Spleen (tissue), 11 donors: Measurements from ENCODE around the gene MAPK13. TPM values are rescaled to one million over a fixed set of nuclear protein-coding genes. Genes with fewer than 3 reads are reported as not detected.
A peak's percentile ranks its signal among the peaks of the same experiment; 100 is the strongest.

Source experiments
- DNase-seq: peaks from one replicate; pipeline ENCODE4 v3.0.0-alpha.2; 2020
- H3K27ac ChIP-seq, 8 donors: fragments of 200-600 bp; sonication (generic) in 7 of 8; 1 replicate in 4 of 8; 2 replicates in 4 of 8; pipeline versions ENCODE4 v1.5.0 to v1.8.0; 2016 to 2021; ENCODE audit warnings: inconsistent platforms in 4 of 8, mild to moderate bottlenecking in 4 of 8, moderate library complexity in 1 of 8
- H3K27me3 ChIP-seq, 7 donors: fragments of 200-600 bp; sonication (generic) in 6 of 7; replicated peaks in 1 of 7; 1 replicate in 4 of 7; 2 replicates in 3 of 7; pipeline versions ENCODE4 v1.5.0 to v1.8.0; 2016 to 2021; ENCODE audit warnings: inconsistent platforms in 3 of 7, mild to moderate bottlenecking in 1 of 7
- H3K36me3 ChIP-seq, 6 donors: fragments of 200-600 bp; sonication (generic) in 5 of 6; 1 replicate in 4 of 6; 2 replicates in 2 of 6; pipeline versions ENCODE4 v1.5.0 to v1.8.0; 2016 to 2021; ENCODE audit warnings: inconsistent platforms in 2 of 6
- H3K4me1 ChIP-seq, 6 donors: fragments of 200-600 bp; sonication (generic) in 5 of 6; 1 replicate in 3 of 6; 2 replicates in 3 of 6; pipeline versions ENCODE4 v1.5.0 to v1.8.0; 2016 to 2021; ENCODE audit warnings: inconsistent platforms in 3 of 6
- H3K4me3 ChIP-seq, 8 donors: fragments of 200-600 bp; sonication (generic) in 7 of 8; 1 replicate in 4 of 8; 2 replicates in 4 of 8; pipeline versions ENCODE4 v1.5.0 to v1.8.0; 2016 to 2021; ENCODE audit warnings: inconsistent platforms in 4 of 8, mild to moderate bottlenecking in 4 of 8, moderate library complexity in 2 of 8
- H3K9me3 ChIP-seq, 8 donors: fragments of 200-600 bp; sonication (generic) in 7 of 8; 1 replicate in 4 of 8; 2 replicates in 4 of 8; pipeline versions ENCODE4 v1.5.0 to v1.8.0; 2016 to 2021; ENCODE audit warnings: inconsistent platforms in 4 of 8
- CTCF ChIP-seq, 11 experiments: fragments of 200-600 bp in 7 of 11; fragments of 450-650 bp in 4 of 11; sonication (generic) in 4 of 11; IDR thresholded peaks in 8 of 11; conservative IDR thresholded peaks in 3 of 11; 1 replicate in 7 of 11; 2 replicates in 4 of 11; pipeline versions ENCODE4 v1.4.0 to v1.8.0; 2016 to 2021; ENCODE audit warnings: antibody characterized with exemption in 11 of 11, inconsistent platforms in 4 of 11, mild to moderate bottlenecking in 1 of 11
- POLR2A ChIP-seq, 3 donors: fragments of 450-650 bp; IDR thresholded peaks; one replicate each; pipeline ENCODE4 v1.5.1; 2017; ENCODE audit warnings: antibody characterized with exemption in 3 of 3, mild to moderate bottlenecking in 1 of 3
- POLR2AphosphoS5 ChIP-seq, 3 donors: sonication (generic); formaldehyde crosslinking; IDR thresholded peaks; one replicate each; pipeline ENCODE4 v1.5.1; 2017; ENCODE audit warnings: antibody characterized with exemption in 3 of 3
- WGBS, 5 donors: extraction: QIAGEN DNeasy Blood & Tissue Kit in 3 of 5; methylation state at CpG; one replicate each; pipeline versions ENCODE4 v1.1.5 to v1.1.7; 2013 to 2018; 5-methylcytosine and 5-hydroxymethylcytosine counted together
- intact Hi-C: fragments of 100-400 bp; cut with DNase I; formaldehyde crosslinking; loops from one replicate; pipeline ENCODE4 v1.15.0; 2023; ENCODE audit warnings: low total_unique reads
- polyA plus RNA-seq, 3 donors: library from polyadenylated mRNA; stranded (reverse); fragments of 200-250 nt; gene quantifications; one replicate each; pipeline ENCODE4 v1.2.1, GENCODE V29; 2013
- total RNA-seq, 7 donors: library from RNA; depleted of rRNA in 3 of 7; stranded (reverse); fragments of >200 nt in 3 of 7; fragmentation: NEBNext Ultra II Directional in 4 of 7; extraction: Animal tissue kit (Norgen Biotek cat#: 25700) in 4 of 7; gene quantifications; one replicate each; pipeline versions ENCODE4 v1.1.0 to v1.2.1, GENCODE V29; 2016 to 2021
- donor health status: healthy with polysubstance abuse.
- donor health status: DM: no; HTN: no; CAD: no; lungs with moderate emphysema.
- donor health status: DM: no; HTN: no; CAD: no.
- donor health status: Bipolar disorder and iron deficiency.
- donor health status: healthy.
- donor health status: DM: no; HTN: no; CAD: no.
- donor health status: DM: yes; HTN: yes; CAD: no.

MAPK13 gene
- total and polyA plus RNA-seq, 10 donors, result 6.2 to 30.0 (median 17.7) TPM

- no peaks in the 10 kb centered on the region for H3K9me3 ChIP-seq
- H3K27ac ChIP-seq, result peak overlapping the region in 3 of 8 donors; percentile 97
- no peak for TF ChIP-seq CTCF (IDR thresholded peaks at IDR 0.05 in 8 of 11, conservative IDR thresholded peaks at IDR 0.05 in 3 of 11)
- no peak for TF ChIP-seq POLR2A (IDR thresholded peaks at IDR 0.05)
- no peak for TF ChIP-seq POLR2AphosphoS5 (IDR thresholded peaks at IDR 0.05)
- peaks cover 0 to 41% (median 2%) of the 10 kb centered on the region in 6 donors for H3K36me3 ChIP-seq
- intact Hi-C loops, result no loop called here
- no peak for DNase-seq
- H3K4me1 ChIP-seq, result peaks cover 38 to 100% (median 94%) of the 10 kb centered on the region in 6 donors
- WGBS, 5 donors, result 95 to 100% (median 96%) methylated on average over 2 of the region's 2 CpGs
- H3K27me3 ChIP-seq, result no peaks in the 10 kb centered on the region
- H3K4me3 ChIP-seq, result no peak overlapping the region
Measured at GRCh38 chr6:36116943-36117342, 13.4 kb upstream of the MAPK13 start.

DNA sequence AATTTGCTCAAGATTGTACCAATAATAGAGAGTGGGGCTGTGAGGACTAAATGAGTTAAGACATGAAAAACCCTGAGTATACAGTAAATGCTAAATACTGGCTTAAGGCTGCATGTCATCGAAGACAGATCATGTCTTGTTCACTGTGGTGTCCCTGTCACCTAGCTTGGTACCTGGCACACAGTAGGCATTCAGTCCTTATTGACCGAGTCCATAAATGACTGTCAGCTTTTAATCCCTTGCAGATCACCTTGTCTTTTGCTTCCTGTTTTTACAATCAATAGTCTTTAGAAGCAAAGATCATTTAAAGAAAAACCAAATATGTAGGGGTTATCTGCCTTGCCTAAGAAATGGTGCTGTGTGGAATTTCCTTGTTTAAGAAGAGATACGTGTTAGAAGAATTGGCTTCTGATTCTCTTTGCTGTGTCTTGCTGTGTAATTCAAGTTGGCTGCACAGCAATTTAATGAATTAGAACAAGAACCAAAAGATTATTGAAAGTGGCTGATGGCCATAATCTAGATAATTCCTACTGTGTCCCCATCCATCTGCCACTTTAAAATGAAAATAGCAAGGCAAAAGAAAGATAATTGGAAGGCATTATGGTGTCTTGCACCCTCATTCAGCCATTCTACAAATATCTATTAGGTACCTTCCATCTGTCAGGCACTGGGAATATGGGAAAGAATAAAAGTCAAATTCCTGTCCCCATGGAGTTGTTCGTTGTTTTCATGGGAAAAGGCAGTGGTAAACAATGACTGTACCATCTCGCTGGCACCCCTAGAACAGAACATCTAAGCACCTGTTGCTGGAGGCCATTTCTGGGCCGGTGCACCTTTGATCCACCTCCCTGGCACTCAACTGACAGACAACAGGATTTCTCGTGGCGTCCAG is 12.4 kb upstream of the MAPK13 start:
- Histone ChIP-seq H3K4me1 (peaks cover 38 to 100% (median 95%) of the 10 kb centered on the region in 6 donors), H3K9me3 (no peaks in the 10 kb centered on the region), H3K4me3 (peak overlapping the region in 1 of 8 donors; percentile 10), H3K36me3 (peaks cover 0 to 34% (median 0%) of the 10 kb centered on the region in 6 donors), H3K27me3 (no peaks in the 10 kb centered on the region), H3K27ac (peak overlapping the region in 7 of 8 donors; percentile 92 to 97 (median 96))
- TF ChIP-seq CTCF (IDR thresholded peaks at IDR 0.05 in 8 of 11, conservative IDR thresholded peaks at IDR 0.05 in 3 of 11) (no peak), POLR2A (IDR thresholded peaks at IDR 0.05) (no peak), POLR2AphosphoS5 (IDR thresholded peaks at IDR 0.05) (no peak)
- no peak for DNase-seq
- intact Hi-C loops, result no loop called here
- WGBS, 5 donors, result 77 to 92% (median 88%) methylated on average over 8 of the region's 8 CpGs

GRCh38 chr6:36118550-36119107 is 11.7 kb upstream of the MAPK13 start:
- H3K27me3 ChIP-seq, result no peaks in the 10 kb centered on the region
- 20 to 46% (median 32%) methylated on average over 4 of the region's 4 CpGs for WGBS, 5 donors
- TF ChIP-seq POLR2AphosphoS5 (IDR thresholded peaks at IDR 0.05) (peak; percentile 48 to 88 (median 51)), CTCF (IDR thresholded peaks at IDR 0.05 in 8 of 11, conservative IDR thresholded peaks at IDR 0.05 in 3 of 11) (no peak)
- peak; percentile 89 for DNase-seq
- H3K4me3 ChIP-seq, result peak overlapping the region in 1 of 8 donors; percentile 39
- peaks cover 0 to 26% (median 0%) of the 10 kb centered on the region in 6 donors for H3K36me3 ChIP-seq
- intact Hi-C loops, result no loop called here
- H3K27ac ChIP-seq, result peak overlapping the region in 7 of 8 donors; percentile 92 to 97 (median 96)
- peaks cover 45 to 100% (median 96%) of the 10 kb centered on the region in 6 donors for H3K4me1 ChIP-seq
- no peaks in the 10 kb centered on the region for H3K9me3 ChIP-seq

- peak overlapping the region in 7 of 8 donors; percentile 92 to 97 (median 96) for H3K27ac ChIP-seq
- intact Hi-C loops, result no loop called here
- 76 to 87% (median 77%) methylated on average over 4 of the region's 4 CpGs for WGBS, 5 donors
- no peaks in the 10 kb centered on the region for H3K27me3 ChIP-seq
- peaks cover 0 to 23% (median 0%) of the 10 kb centered on the region in 6 donors for H3K36me3 ChIP-seq
- no peak for DNase-seq
- H3K4me3 ChIP-seq, result peak overlapping the region in 1 of 8 donors; percentile 39
- TF ChIP-seq POLR2A (IDR thresholded peaks at IDR 0.05), result no peak
- TF ChIP-seq CTCF (IDR thresholded peaks at IDR 0.05 in 8 of 11, conservative IDR thresholded peaks at IDR 0.05 in 3 of 11), result no peak
- TF ChIP-seq POLR2AphosphoS5 (IDR thresholded peaks at IDR 0.05), result no peak
- H3K4me1 ChIP-seq, result peaks cover 43 to 100% (median 95%) of the 10 kb centered on the region in 6 donors
- H3K9me3 ChIP-seq, result no peaks in the 10 kb centered on the region
Measured at GRCh38 chr6:36119209-36119608, 11.1 kb upstream of the MAPK13 start.
